Myocyte (in vitro differentiated cells): ENCODE measurements around the gene GPC5. TPM values are rescaled to one million over a fixed set of nuclear protein-coding genes. Genes with fewer than 3 reads are reported as not detected.

Experiments used
- DNase-seq: peaks from one replicate; pipeline ENCODE4 v3.0.0-alpha.2; 2012; ENCODE audit warnings: low read depth
- total RNA-seq: library from RNA; depleted of rRNA; stranded (reverse); fragments of >200 nt; gene quantifications from 2 replicates; pipeline ENCODE4 v1.2.3, GENCODE V29; 2014

The GPC5 gene
- total RNA-seq, 1 donor from 2014 or later = 0.21 TPM

DNA sequence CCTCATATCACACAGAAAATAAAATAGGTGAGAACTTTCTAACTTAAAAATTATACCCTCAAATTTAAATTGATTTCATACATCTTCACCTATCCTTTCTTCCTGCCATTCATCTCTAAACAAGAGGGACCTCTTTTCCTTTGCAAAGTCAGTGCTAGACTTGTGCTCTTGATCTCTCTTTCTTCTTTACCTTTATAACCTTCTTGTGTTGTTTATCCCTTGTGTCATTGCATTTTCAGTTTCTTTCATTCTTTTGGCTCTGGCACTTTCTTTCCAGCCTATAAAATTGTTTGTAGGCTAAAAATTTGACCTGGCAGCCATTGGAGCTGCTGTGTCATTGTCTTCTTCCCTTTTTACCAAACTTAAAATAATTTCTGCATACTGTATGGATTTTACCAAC is 190.1 kb downstream of the GPC5 start:
- no peak for DNase-seq

DNA sequence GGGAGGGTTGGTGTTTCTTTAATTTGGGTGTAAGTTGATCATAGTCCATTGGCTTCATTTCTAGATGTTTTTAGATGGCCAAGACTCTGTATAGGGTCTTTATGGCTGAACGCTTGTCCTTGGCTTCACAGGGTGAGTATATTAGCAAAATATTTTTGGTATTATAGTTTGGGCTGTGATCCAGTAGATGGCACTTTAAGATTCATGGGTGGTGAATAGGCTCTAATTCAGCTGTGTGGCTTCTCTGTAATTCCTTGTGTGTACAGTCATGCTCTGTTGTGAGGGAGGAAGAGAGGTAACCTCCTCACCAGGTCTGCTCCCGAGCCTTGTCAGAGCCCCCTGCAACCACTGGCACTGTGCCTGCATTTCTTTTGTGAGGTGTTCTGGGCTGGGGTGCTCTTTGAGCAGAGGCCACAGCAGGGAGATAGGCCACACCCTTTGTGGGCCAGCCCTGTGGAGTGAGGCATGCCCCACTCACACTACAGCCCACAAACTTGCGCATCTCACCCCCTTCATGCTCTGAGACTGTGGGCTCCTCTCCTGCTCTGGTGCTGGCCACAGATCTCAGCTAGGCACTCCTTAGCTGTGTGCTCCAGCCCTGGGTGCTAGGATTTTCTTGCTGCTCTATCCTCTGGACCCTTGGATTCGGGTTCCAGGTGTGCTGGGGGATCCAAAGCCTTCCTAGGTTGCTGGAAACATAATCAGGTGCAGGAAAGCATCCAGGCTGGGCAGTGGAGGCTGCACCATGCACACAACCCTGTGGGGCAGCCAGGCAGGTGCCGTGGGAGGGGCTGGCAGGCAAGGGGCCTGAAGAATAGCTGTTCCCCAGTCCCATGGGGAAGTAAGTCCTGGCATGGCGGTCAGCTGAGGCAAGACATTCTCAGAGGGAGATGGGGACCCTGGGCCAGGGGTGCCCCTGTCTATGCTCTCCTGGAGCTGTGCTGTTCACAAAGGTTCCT is 193.9 kb downstream of the GPC5 start:
- no peak for DNase-seq

DNA sequence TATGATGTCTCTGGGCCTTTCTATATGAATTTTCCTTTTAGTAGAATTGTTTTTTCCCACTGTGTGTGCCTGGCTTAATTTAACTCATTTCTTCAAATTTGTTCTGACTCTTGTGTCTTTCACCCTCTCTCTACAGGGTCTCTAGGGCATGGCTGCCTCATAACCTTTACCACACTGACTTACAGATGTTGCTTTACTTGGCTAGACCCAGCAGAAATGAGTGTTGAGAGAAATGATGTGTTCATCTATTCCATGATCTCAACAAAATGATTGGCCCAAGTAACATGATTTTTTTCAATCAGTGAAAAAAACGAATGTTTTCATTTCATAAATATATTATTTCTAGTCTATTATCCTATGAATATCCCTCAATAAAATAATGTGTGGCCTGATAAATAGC is 195.0 kb downstream of the GPC5 start:
- no peak for DNase-seq

GRCh38 chr13:91594061-91594460 is 195.6 kb downstream of the GPC5 start:
- no peak for DNase-seq

DNA sequence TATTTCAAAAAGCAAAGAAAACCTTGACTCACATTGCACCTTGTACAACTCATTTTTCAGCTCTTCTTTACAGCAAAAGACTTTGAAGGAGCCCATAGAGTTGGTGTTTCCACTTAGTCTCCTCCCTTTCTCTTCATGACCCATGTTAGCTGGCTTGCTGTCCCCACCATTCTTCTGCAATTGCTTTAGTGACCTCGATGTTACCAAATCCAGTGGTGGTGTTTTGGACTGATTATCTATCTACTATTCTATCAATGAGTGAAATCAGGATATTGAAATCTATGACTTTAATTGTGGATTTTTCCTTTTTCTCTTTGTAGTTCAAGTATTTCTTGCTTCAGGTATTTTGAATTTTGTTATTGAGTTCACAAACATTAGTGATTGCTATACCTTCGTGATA is 197.3 kb downstream of the GPC5 start:
- DNase-seq = no peak

DNA sequence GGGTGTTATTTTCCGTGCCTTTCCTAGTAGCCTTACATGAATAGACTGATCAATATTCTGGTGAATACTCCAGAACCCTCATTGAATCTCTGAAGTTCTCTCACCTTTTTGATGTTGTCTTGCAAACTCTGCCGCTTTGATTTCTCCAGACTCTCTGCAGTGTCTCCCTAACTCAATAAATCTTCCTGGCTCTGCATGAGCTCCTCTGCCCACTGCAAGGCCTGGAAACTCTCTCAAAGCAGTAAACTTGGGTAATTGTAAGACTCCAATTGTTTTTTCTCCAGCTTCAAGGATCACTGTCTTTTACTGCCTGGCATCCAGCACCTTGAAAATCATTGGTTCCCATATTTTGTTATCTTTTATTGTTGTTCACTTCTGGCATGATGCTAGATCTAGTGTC is 198.4 kb downstream of the GPC5 start:
- DNase-seq = no peak

DNA sequence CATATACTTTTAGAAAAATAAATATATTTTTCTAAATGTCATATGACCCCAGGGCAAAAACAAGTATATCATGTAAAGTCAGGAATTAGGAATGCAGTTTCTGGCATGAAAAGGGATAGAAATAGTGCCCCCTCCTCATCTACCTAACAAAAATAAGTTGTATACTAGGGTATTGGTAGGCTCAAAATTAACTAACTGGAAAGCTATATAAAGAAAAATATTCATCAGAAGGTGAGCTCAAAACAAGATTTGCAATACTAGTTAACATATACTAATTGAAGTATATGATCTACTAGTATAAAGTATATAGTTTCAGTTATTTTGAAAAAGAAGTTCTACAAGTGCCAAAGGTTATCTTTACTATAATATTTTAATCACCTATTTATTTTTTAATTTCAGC is 200.2 kb downstream of the GPC5 start:
- no peak for DNase-seq

GRCh38 chr13:91601273-91601672 is 202.9 kb downstream of the GPC5 start:
- DNase-seq = no peak

DNA sequence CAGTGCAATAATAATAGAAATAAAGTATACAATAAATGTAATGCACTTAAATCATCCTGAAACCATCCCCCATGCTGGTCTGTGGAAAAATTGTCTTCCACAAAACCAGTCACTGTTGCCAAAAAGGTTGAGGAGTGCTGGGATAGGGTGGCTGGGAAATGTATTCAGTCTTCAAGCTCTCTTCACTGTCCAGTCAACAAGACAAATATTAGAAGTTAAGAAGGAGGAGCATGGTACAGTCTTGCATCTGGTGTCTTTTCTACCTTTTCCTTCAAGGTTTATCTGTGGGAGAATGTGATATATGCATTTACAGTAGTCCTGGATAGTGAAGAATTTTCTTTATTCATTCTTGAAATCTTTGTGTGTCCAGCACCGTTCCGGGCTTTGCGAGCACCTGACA is 203.4 kb downstream of the GPC5 start:
- DNase-seq = no peak

GRCh38 chr13:91609353-91609752 is 210.9 kb downstream of the GPC5 start:
- no peak for DNase-seq

DNA sequence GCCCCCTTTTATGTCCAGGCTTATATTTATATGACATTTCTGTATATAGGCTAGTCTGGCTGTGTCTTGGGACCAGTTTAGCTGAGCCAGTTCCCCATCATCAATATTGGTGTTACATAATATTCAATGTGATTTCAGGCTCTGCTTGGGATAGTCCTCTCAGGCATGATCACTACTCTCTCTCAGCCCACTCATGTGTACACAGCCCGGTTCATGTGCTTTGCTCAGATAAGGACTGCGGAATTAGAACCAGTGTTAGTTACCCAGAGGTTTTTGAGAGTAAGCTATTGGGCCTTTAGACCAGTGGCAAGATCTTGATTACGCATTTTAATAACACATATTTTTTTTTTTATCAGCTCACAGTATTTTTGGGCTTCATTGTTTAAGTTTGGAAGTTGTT is 219.9 kb downstream of the GPC5 start:
- DNase-seq = no peak

DNA sequence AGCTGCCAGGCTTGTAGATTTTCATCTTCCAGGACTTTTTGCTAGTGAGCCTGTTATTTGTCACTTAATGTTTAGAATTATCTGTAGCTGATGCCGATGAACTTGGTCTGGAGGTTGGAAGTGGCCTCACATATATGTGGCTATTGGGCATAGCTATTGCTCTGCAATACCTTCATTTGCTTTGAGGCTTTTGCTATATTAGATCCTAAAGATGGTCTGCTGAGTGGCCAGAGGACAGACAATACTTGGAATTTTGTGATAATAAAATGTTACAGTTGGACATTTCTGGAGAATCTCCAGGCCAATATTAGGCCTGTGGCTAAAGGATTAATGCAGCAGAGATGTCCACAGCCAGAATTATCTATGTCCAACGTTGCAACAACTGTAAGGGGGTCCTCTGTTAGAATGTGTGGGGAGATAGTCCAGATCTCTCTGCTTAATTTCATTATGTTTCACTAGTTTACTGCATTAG is 222.3 kb downstream of the GPC5 start:
- DNase-seq = no peak

GRCh38 chr13:91621161-91621560 is 222.7 kb downstream of the GPC5 start:
- no peak for DNase-seq

DNA sequence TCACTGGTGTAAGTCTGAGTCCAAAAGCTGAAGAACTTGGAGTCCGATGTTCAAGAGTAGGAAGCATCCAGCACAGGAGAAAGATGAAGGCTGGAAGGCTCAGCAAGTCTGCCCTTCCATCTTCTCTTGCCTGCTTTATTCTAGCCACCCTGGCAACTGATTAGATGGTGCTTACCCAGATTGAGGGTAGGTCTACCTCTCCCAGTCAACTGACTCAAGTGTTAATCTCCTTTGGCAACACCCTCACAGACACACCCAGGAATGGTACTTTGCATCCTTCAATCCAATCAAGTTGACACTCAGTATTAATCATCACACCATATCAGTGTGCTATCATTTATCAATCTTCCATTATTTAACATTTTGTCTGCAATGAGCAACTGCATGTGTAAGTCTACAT is 223.5 kb downstream of the GPC5 start:
- no peak for DNase-seq

- DNase-seq = no peak
Measured at GRCh38 chr13:91622778-91623550, 224.5 kb downstream of the GPC5 start.

- no peak for DNase-seq
Measured at GRCh38 chr13:91627952-91628739, 229.7 kb downstream of the GPC5 start.

DNA sequence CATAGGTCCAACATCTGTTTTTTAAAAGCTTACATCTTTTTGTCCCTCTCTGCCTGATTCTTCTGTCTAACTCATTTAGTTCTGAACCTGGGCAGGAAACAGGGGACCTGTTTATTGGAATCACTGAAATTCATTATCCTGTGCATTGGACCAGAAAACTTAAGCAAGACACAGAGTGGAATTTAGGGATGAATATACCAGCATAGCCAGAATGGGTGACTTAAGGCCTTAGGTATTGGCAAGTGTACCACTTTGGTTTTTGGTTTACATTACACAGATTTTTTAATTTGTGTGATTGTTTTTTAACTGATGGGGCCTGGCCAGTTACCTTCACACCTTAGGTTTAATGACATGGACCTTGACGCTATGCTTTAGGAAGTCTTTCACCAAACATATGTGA is 232.5 kb downstream of the GPC5 start:
- DNase-seq = no peak

DNA sequence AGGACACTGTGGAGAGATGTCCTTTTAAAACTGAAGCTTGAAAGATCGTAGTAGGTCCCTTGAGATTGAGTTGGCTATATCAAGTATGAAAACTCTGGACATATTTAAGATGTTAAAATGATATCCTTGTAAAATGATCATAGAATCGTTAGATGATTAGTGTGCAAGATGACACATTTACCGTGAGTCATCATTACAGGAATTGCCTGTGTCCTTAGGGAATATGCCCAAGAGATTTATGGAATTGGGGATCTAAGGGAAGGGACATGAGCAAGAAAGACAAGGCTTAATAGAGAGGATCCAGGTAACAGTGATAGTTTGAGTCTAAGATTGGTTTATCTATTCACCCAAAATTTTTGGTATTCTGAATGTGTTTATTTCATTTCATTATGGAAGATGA is 233.7 kb downstream of the GPC5 start:
- DNase-seq = no peak

- DNase-seq = no peak
Measured at GRCh38 chr13:91639330-91639729, 240.9 kb downstream of the GPC5 start.

GRCh38 chr13:91643394-91643793 is 245.0 kb downstream of the GPC5 start:
- no peak for DNase-seq

DNA sequence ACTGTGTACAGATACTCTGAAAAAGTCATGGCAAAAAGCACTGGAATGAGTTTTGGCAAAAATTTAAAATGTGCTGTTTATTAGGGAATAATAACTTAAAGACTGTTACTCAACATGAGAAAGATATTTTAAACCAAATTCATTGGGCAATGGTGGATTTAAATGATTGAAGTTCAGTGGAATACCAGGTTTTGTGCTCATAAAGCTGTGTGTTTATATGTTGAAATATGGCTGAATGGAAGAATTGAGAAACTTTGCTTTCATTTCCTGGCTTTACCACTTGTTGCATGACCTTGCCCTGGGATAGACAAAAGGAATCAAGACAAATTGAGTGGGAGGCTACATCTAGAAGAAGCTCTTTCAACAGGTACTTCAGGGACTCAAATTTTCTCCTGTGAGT is 246.4 kb downstream of the GPC5 start:
- DNase-seq = no peak
